SJCRH30 (cell line): Measurements from ENCODE around the gene NEK4. TPM values are rescaled to one million over a fixed set of nuclear protein-coding genes. Genes with fewer than 3 reads are reported as not detected.
"Not testable (repeated sequence)": the region's sequence is repeated elsewhere in the genome, so short reads cannot be mapped to it uniquely, and the experiment has no call there.

Source experiments
- DNase-seq, 2 experiments: peaks; one replicate each; pipeline ENCODE4 v3.0.0-alpha.2; 2015 to 2020
- H3K27ac ChIP-seq: fragments of 250-450 bp; sonication (Bioruptor Pico); 2 replicates; pipeline ENCODE4 v1.5.1; 2020; ENCODE audit warnings: mild to moderate bottlenecking, moderate library complexity
- H3K27me3 ChIP-seq: fragments of 250-450 bp; sonication (Bioruptor Pico); 2 replicates; pipeline ENCODE4 v1.5.1; 2020; ENCODE audit warnings: mild to moderate bottlenecking, moderate library complexity
- H3K36me3 ChIP-seq: fragments of 250-450 bp; sonication (Bioruptor Pico); 2 replicates; pipeline ENCODE4 v1.5.1; 2020; ENCODE audit warnings: mild to moderate bottlenecking, moderate library complexity
- H3K4me1 ChIP-seq: fragments of 250-450 bp; sonication (Bioruptor Pico); 2 replicates; pipeline ENCODE4 v1.5.1; 2020; ENCODE audit warnings: mild to moderate bottlenecking, moderate library complexity
- H3K4me3 ChIP-seq: fragments of 250-450 bp; sonication (Bioruptor Pico); 2 replicates; pipeline ENCODE4 v1.5.1; 2020; ENCODE audit warnings: mild to moderate bottlenecking, moderate library complexity
- H3K9me3 ChIP-seq: fragments of 250-450 bp; sonication (Bioruptor Pico); replicated peaks from 2 replicates; pipeline ENCODE4 v1.5.1; 2020; ENCODE audit warnings: mild to moderate bottlenecking, moderate library complexity
- total RNA-seq: library from RNA; depleted of rRNA; stranded (reverse); fragments of >200 nt; shearing (Covaris generic); gene quantifications from 2 replicates; pipeline ENCODE4 v1.2.3, GENCODE V29; 2014

The NEK4 gene
- total RNA-seq, 1 experiment from 2014 or later, result 23.3 TPM

DNA sequence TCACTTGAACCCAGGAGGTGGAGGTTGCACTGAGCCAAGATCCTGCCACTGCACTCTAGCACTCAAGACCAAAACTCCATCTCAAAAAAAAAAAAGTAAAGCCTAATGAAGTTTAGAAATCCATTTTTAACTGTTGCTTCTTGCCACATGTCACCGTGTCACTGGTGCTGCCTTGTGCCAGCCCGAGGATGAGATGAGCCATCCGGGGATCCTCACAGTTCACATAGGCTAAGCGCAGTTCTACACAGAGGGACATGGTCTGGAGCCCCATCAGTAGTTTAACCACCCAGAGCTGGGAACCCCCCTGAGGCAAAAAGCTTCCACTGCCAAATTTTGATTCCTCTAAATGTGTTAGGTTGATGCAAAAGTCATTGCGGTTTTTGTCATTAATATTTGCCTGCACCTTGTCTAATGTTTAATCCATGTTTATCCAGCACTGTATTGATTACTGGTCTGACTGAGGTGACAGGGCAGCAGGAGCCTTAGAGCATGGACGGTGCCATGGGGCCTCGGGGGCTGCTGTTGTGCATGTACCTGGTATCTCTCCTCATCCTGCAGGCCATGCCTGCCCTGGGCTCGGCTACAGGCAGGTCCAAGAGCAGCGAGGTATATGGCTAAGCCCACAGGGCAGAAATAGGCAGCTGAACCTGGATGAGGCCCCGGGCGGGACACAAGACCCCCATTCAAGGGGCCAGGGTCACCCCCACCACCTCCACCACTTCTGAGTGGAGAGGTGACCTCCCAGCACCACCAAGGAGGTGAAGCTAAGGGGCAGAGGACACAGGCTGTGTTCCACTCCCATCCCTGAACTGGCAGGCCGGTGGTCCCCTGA lies 6.6 kb upstream of the NEK4 start, which contains the start of gene ITIH1:
Gene ITIH1, plus strand, starts transcription at position 473 of the 832 bp plus-strand sequence. Its CDS starts 17 bp downstream, at position 490.
- no peak within 1 kb of the TSS for H3K27ac ChIP-seq
- H3K36me3 ChIP-seq, result no peaks in the 10 kb centered on the region
- no peaks in the 10 kb centered on the region for H3K4me1 ChIP-seq
- no peaks in the 10 kb centered on the region for H3K27me3 ChIP-seq
- DNase-seq, result no peak
- H3K9me3 ChIP-seq, result no peaks in the 10 kb centered on the region
- no peak within 1 kb of the TSS for H3K4me3 ChIP-seq

DNA sequence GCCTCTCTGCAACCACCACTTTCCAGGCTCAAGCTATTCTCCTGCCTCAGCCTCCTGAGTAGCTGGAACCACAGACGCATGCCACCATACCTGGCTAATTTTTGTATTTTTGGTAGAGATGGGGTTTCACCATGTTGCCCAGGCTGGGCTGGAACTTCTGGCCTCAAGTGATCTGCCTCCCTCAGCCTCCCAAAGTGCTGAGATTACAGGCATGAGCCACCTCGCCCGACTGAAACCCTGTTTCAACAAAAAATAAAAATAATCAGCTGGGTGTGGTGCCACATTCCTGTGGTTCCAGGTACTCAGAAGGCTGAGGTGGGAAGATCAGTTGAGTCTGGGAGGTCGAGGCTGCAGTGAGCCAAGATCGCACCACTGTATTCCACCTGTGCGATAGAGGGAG lies 5.7 kb upstream of the NEK4 start:
- DNase-seq, H3K9me3 ChIP-seq, H3K4me3 ChIP-seq, H3K4me1 ChIP-seq, H3K36me3 ChIP-seq, H3K27ac ChIP-seq, H3K27me3 ChIP-seq: not testable (repeated sequence)

DNA sequence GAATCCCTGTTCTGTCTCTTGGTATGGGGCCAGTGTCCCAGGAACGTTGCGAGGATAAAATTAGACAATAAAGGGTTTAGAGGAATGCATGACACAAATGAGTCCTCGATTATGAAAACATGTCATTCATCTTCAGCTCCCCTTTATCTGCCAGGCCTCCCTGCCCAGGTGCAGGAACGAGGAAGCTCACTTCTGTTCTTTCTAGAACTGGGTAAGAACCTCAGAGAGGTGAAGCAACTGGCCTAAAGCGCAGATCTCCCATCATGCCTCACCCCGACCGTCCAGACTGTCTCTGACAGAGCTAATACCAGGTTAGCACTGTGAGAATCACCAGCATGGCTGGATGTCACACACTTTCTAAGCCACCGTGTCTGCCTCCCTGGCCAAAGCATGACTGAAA lies 5.1 kb upstream of the NEK4 start:
- Histone ChIP-seq H3K27ac (no peak overlapping the region), H3K9me3 (no peaks in the 10 kb centered on the region), H3K36me3 (no peaks in the 10 kb centered on the region), H3K27me3 (no peaks in the 10 kb centered on the region), H3K4me1 (no peaks in the 10 kb centered on the region), H3K4me3 (no peak overlapping the region)
- DNase-seq, result no peak

DNA sequence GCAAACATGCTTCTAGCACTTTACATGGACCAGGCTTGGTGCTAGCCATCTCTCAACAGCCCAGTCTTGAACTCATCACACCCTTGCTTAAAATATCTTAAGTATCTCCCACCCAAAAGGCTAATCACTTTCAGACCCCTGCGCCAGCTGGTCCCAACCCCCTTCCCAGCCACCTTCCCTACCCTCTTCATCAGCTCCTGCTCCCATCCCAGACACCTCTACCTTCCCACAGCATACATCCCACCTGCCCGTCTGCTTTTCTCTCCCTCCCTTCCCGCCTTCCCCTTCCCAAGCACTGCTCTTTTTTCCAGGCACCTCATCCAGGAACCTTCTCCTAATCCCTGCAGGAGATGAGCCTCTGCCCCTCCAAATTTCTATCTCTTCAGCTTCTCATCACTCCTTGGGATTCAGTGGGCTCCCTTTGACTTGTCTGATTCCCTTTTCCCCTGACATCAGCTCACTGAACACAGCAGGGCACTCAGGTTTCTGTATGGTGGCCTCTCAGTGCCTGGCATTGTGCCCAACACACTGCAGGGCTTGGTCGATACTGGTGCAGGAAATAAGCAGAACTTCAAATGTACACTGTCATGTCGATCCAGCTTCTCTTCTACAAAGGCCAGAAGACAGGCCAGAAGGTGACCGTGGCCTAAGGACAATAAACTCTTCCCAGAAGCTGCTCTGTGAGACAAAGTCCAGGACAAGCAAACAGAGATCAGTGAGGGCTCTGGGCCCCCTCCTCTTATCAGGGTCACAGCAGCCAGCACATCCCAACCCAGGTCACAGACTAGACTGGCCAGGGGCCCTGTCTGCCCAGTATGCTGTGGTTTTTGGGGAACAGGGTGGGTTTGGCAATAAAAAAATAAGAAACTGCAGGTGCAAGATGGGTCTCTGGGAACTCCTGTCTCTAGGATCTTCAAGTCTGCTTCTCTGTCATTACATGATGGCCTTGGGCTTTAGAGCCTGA lies 4.4 kb upstream of the NEK4 start:
- H3K9me3 ChIP-seq, result no peaks in the 10 kb centered on the region

DNA sequence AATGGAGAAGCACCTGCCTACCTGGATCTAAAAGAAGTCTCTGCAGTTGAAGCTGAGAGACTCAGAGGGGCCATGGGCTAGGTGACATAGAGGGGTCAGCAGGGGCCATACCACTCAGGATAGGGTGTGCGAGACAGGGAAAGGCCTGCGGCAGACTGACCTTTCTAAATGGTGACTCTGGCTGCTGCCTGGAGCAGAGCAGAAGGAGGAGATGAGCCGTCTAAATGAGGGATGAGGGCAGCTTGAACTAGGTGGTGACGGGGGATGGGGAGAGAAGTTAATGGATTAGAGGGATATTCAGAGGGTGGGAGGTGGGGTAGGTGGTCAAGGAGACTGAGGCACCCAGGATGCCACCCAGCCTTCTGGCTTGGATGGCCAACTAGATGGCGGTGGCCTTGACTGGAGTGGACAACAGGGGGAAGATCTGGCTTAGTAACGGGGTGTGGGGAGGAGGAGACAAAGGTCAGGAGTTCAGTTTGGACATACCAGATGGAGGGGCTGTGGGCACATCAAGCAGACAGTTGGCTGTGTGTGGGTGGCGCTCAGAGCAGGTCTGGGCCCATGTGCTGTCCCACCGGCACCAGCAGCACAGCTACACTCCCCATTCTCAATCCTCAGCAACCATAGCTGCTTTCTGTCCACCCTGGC lies 3.5 kb upstream of the NEK4 start:
- Histone ChIP-seq H3K4me1 (no peaks in the 10 kb centered on the region), H3K27ac (no peak overlapping the region), H3K27me3 (no peaks in the 10 kb centered on the region), H3K4me3 (no peak overlapping the region), H3K9me3 (no peaks in the 10 kb centered on the region), H3K36me3 (no peaks in the 10 kb centered on the region)
- DNase-seq, result no peak

More for the DNA sequence above, 4.4 kb upstream of the NEK4 start:
- no peak for DNase-seq
- H3K4me1 ChIP-seq, result no peaks in the 10 kb centered on the region
- H3K36me3 ChIP-seq, result no peaks in the 10 kb centered on the region
- no peak overlapping the region for H3K27ac ChIP-seq
- no peaks in the 10 kb centered on the region for H3K27me3 ChIP-seq
- H3K4me3 ChIP-seq, result no peak overlapping the region

DNA sequence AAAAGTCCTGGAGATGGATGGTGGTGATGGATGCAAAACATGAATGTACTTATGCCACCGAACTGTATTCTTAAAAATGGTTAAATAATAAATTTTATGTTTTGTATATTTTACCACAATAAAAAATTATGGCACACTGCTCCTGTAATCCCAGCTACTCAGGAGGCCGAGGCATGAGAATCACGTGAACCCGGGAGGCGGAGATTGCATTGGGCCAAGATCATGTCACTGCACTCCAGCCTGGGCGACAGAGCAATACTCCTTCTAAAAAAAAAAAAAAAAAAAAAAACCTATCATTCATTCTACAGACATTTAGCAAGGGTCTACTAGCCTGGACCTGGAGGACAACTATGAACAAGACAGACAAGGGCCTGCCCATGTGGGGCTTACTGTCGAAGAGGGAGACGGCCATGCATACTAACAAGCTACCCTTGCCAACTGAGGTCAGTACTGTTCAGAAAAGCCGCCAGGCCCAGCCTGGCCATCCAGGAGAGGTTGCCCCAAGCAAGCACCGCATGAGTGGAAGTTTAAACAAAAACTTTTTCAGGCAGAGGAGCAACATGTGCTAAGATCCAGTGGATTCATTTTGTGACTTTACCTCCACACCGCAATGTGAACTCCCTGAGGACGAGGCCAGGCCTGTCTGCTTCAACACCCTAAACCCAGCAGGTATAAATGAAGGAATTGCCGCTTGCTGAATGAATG lies 2.8 kb upstream of the NEK4 start:
- H3K4me3 ChIP-seq, result no peak overlapping the region
- no peak overlapping the region for H3K27ac ChIP-seq
- DNase-seq, result no peak
- H3K36me3 ChIP-seq, result no peaks in the 10 kb centered on the region; the same call in 1 of the 2 replicates
- no peaks in the 10 kb centered on the region for H3K4me1 ChIP-seq
- H3K9me3 ChIP-seq, result no peaks in the 10 kb centered on the region
- H3K27me3 ChIP-seq, result no peaks in the 10 kb centered on the region

- no peak for DNase-seq
- no peaks in the 10 kb centered on the region for H3K9me3 ChIP-seq
- no peaks in the 10 kb centered on the region for H3K4me1 ChIP-seq
- H3K27me3 ChIP-seq, result no peaks in the 10 kb centered on the region
- H3K27ac ChIP-seq, result no peak overlapping the region
- H3K36me3 ChIP-seq, result no peaks in the 10 kb centered on the region; the same call in 1 of the 2 replicates
- H3K4me3 ChIP-seq, result no peak overlapping the region
Observed at GRCh38 chr3:52771702-52772101, 962 bp upstream of the NEK4 start.

DNA sequence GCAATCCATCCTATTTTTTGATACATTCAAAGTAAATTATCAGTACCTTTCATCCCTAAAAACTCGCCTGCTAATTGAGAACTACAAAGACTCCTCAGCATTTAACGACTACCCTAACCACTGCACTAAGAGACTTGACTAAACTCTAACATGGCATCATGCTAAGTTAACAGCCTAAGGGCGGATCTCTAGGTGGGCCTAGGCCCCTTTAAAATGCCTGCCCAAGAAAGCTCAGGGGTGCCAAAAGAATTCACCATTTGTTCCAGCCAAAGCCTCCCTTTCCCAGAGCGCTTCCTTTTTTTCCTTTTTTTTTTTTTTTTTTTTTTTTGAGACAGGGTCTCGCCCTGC lies 568 bp upstream of the NEK4 start:
- no peaks in the 10 kb centered on the region for H3K4me1 ChIP-seq
- H3K9me3 ChIP-seq, result no peaks in the 10 kb centered on the region
- no peaks in the 10 kb centered on the region; the same call in none of the 2 replicates for H3K36me3 ChIP-seq
- no peaks in the 10 kb centered on the region for H3K27me3 ChIP-seq
- peak overlapping the region; percentile 47 for H3K27ac ChIP-seq
- H3K4me3 ChIP-seq, result peak overlapping the region; percentile 90
- DNase-seq, result no peak

- H3K9me3 ChIP-seq, result no peaks in the 10 kb centered on the region
- no peaks in the 10 kb centered on the region for H3K4me1 ChIP-seq
- no peaks in the 10 kb centered on the region; the same call in none of the 2 replicates for H3K36me3 ChIP-seq
- H3K27ac ChIP-seq, result no peak overlapping the region; the same call in 1 of the 2 replicates
- peak in 1 of 2 experiments; percentile 20 for DNase-seq
- peak overlapping the region; percentile 90 for H3K4me3 ChIP-seq
- no peaks in the 10 kb centered on the region for H3K27me3 ChIP-seq
Observed at GRCh38 chr3:52769786-52770455, 819 bp downstream of the NEK4 start.

GRCh38 chr3:52763466-52763865 lies 7.3 kb downstream of the NEK4 start:
- Histone ChIP-seq H3K4me1 (no peaks in the 10 kb centered on the region), H3K9me3 (no peaks in the 10 kb centered on the region), H3K36me3 (peaks cover 39% of the 10 kb centered on the region), H3K27ac (no peak overlapping the region), H3K4me3 (no peak overlapping the region), H3K27me3 (no peaks in the 10 kb centered on the region)
- no peak for DNase-seq

GRCh38 chr3:52756141-52756540 lies 14.6 kb downstream of the NEK4 start:
- H3K27me3 ChIP-seq, result no peaks in the 10 kb centered on the region
- H3K27ac ChIP-seq, result no peak overlapping the region
- H3K4me3 ChIP-seq, result no peak overlapping the region
- no peaks in the 10 kb centered on the region for H3K9me3 ChIP-seq
- no peaks in the 10 kb centered on the region for H3K4me1 ChIP-seq
- peaks cover 38% of the 10 kb centered on the region for H3K36me3 ChIP-seq
- no peak for DNase-seq

- no peak for DNase-seq
- no peaks in the 10 kb centered on the region for H3K9me3 ChIP-seq
- H3K27me3 ChIP-seq, result no peaks in the 10 kb centered on the region
- H3K36me3 ChIP-seq, result peaks cover 32% of the 10 kb centered on the region
- no peak overlapping the region for H3K27ac ChIP-seq
- H3K4me1 ChIP-seq, result no peaks in the 10 kb centered on the region
- H3K4me3 ChIP-seq, result no peak overlapping the region
Observed at GRCh38 chr3:52754373-52754772, 16.4 kb downstream of the NEK4 start.

GRCh38 chr3:52752045-52752660 lies 18.6 kb downstream of the NEK4 start:
- Histone ChIP-seq H3K9me3 (no peaks in the 10 kb centered on the region), H3K27me3 (no peaks in the 10 kb centered on the region), H3K36me3 (peaks cover 34% of the 10 kb centered on the region), H3K4me3 (no peak overlapping the region), H3K27ac (no peak overlapping the region), H3K4me1 (no peaks in the 10 kb centered on the region)
- DNase-seq, result no peak
